GM21717 (cell line): ENCODE data around the gene FGB.

Source experiments
- ATAC-seq: cut with Tn5 transposase; IDR thresholded peaks from one replicate; pipeline ENCODE4 v1.9.1; 2021; ENCODE audit warnings: mild to moderate bottlenecking, moderate library complexity; ENCODE audit not compliant: unreplicated experiment

Gene FGB

DNA sequence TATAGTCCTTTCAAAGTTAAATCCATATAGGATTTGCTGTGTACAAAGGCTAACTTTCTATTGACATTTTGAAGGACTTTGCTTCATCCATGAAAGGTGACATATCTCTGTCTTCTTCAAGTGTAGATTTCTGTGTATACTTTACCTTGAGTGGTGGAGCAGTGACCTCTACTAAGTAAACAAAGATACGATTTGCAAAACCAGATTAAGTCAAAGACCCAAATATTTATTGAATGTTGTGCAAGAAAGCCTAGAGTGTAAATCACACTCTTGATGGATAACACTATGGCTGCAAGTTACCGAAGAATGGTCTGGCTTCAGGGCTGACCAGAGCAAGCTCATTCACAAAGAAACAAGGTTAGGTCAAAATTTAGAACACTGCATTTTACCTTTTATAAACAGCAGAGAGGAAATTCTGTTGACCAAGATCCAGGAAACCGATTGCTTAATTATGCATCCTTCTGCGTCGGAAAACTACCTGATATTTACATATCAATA, 55.1 kb downstream of the FGB start:
- ATAC-seq = no peak

DNA sequence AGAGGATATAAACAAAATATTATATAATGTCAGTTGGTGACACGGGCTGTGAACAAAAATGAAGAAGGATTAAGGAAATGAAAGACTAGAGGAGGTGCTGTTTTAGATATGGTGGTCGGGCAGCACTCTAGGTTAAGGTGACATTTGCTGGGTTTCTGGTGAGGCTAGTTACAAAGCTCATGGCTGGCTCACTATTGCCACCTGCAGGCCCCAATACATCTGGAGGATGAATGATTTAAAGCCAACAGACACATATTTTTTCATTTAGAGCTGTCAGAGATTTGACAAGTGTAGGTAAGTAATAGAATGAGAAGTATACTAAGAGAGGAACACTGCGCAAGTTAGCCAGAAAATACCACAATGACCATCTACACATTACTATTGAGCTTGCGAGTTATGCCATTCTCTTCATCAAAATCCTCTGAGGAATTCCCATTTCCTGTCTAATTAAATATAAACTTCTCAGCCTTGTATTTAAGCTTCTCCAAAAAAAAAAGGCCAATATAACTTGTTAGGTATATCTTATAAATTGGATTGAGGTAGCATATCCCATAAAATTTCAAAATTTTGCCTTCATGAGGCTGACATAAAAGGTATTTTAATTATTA, 56.0 kb downstream of the FGB start:
- peak; percentile 65 for ATAC-seq

DNA sequence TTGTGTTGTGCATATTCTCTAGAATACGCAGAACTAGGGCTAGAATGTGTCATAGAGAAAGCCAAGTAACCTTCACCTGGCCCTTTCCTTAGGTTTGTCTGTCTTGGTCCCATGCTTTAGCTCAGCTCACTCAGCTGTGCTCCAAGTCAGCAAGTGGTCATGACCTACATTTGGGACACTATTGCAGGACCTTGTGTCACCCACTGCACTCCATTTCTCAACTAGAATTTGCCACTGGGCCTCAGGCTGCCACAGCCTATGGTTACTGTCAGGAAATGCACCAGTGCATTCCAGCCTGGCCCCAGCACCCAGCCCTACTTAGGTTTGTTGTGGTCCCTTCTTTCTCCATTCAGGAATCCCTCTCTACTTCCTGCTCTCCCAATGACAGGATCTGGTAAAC, 57.3 kb downstream of the FGB start:
- ATAC-seq = no peak
